GM21390 (cell line): ENCODE data around the gene PYHIN1.
"Not testable (repeated sequence)": the region's sequence is repeated elsewhere in the genome, so short reads cannot be mapped to it uniquely, and the experiment has no call there.

Experiments used
- ATAC-seq: cut with Tn5 transposase; IDR thresholded peaks from one replicate; pipeline ENCODE4 v1.9.1; 2021; ENCODE audit not compliant: unreplicated experiment

The PYHIN1 gene

GRCh38 chr1:158978730-158979129 is 47.4 kb downstream of the PYHIN1 start:
- ATAC-seq = no peak

DNA sequence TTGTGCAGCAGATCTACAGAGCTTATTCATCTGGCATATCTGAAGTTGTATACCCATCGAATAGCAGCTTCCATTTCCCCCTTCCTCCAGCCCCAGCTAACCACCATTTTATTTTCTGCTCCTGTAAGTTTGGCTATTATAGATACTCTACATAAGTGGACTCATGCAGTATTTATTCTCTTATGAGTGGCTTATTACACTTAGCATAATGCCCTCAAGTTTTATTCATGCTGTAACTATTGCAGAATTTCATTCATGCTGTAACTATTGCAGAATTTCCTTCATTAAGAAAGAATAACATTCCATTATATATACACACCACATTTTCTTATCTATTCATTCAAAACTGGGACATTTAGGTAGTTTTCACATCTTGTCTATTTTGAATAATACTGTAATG is 47.9 kb downstream of the PYHIN1 start:
- ATAC-seq = no peak

- no peak for ATAC-seq
Measured at GRCh38 chr1:158983235-158983634, 51.9 kb downstream of the PYHIN1 start.

DNA sequence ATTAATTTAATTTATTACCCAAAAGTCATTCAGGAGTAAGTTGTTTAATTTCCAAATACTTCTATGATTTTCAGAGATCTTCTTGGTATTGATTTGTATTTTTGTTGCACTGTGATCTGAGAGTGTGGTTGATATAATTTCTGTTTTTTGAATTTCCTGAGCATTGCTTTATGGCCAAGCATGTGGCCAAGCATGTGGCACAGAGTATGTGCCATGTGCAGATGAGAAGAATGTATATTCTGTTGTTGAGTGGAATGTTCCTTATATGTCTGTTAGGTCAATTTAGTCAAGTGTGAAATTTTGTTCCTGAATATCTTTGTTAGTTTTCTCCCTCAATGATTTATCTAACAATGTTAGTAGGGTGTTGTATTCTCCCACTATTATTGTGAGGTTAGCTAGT is 53.0 kb downstream of the PYHIN1 start:
- ATAC-seq = no peak

DNA sequence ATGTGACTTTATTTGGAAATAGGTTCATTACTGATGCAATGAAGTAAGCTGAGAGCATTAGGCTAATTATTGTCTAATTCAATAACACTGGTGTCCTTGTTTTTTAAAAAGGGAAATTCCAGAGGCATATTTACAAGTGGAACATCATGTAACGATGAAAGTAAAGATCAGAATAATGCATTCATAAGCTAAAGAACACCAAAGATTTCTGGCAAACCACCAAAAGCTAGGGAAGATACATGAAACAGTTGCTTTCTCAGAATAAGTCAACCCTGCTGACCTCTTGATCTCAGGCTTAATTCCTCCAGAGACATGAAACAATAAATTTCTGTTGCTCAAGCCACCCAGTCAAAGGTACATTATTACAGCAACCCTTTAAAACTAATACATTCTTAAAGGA is 58.1 kb downstream of the PYHIN1 start:
- no peak for ATAC-seq

GRCh38 chr1:158992787-158993312 is 61.5 kb downstream of the PYHIN1 start:
- ATAC-seq = no peak

- no peak for ATAC-seq
Measured at GRCh38 chr1:158996998-158997397, 65.6 kb downstream of the PYHIN1 start.

- no peak for ATAC-seq
Measured at GRCh38 chr1:158998037-158998780, 66.9 kb downstream of the PYHIN1 start.

DNA sequence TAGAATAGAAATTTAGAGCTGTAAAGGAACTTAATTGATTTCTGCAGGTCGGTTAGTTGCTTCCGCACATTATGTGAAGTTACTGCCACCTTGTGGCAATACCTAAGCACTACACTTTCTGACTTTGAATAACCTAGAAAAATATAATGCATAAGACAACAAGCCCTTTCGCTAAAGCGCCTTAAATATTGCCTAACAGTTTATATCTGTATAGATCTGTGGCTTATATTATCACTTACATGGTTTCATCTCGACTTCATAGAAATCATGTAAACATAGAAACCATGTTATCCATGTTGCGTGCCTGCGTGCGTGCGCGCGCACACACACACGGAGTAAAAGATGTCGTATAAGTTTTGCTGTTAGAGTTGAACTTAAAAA is 67.4 kb downstream of the PYHIN1 start:
- ATAC-seq = no peak

- ATAC-seq = no peak
Measured at GRCh38 chr1:158999316-159000069, 68.1 kb downstream of the PYHIN1 start.

GRCh38 chr1:159000070-159000409 is 68.7 kb downstream of the PYHIN1 start:
- ATAC-seq = no peak

DNA sequence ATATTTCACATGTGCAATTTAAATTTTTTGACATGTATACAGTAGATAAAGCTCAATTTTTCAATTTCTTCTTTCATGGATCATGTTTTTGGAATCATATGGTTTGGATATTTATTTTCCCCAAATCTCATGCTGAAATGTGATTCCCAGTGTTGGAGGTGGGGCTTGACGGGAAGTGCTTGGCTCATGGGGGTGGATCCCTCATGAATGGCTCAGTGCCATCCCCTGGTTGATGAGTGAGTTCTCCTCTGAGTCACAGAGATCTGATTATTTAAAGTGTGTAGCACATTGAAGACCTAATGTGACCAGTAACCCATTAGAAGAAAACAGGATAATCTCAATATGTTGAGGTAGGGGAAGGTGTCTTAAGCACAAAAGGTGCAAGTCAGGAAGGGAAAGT is 69.3 kb downstream of the PYHIN1 start:
- no peak for ATAC-seq

DNA sequence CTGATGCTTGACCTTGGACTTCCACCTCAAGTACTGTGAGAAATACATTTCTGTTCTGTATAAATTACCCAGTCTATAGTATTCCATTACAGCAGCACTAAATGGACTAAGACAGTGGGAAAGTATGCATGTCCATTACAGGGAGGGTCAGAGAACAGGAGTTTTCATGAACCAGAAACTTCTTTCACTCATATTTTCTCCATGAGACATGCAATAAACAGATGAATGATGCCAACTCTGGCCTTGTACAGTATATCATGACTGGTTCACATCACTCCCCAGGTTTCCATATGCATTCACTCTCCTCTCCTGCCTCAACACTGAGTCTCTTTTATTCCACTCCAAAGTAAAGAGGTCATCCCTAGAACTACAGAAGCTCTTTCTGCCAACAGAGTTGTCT is 73.8 kb downstream of the PYHIN1 start:
- no peak for ATAC-seq

DNA sequence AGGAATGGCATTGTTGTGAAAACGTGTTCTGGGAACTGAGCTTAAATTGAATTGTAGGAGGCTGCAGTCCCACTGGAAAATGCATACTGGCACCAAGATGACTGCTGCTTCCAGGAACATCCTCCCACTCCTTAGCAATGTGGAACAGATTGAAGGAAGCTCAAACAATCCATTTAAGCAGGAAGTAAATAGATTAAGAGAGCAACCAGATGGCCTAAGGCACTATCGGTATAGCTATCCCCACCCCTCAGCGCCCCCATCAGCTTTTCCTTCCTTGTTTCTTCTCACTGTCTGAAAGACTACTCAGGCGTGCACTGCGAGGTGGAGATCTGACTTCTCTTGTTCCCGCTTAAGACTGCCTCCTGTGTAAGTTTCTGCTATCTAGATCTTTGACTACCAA is 74.3 kb downstream of the PYHIN1 start:
- ATAC-seq = no peak

DNA sequence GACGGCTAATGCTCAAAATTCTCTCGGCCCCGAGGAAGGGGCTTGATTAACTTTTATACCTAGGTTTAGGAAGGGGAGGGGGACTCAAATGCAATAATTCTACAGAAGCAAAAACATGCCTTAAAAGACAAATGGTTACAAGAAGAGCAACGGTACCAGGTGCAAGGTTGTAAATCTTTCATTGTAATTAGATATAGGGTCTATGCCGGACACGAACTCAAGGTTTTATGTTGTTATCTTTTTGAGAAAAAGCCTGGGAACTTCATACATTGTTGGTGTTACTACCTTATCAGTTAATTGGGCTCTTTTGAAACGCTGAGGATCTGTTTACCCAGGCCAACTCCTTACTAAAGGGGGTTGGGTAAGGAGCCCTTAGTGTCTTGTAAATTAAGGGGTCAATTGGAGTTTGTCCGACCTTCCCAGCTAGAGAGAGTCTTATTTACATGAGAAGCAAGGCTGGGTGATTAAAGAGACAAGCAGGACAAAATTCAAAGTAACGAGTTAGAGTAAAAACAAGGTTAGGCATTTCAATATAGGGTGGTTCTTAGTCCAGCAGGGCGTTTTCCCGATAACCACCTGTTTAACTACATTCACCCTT is 75.0 kb downstream of the PYHIN1 start:
- not testable (repeated sequence) for ATAC-seq

GRCh38 chr1:159007726-159008125 is 76.4 kb downstream of the PYHIN1 start:
- no peak for ATAC-seq

DNA sequence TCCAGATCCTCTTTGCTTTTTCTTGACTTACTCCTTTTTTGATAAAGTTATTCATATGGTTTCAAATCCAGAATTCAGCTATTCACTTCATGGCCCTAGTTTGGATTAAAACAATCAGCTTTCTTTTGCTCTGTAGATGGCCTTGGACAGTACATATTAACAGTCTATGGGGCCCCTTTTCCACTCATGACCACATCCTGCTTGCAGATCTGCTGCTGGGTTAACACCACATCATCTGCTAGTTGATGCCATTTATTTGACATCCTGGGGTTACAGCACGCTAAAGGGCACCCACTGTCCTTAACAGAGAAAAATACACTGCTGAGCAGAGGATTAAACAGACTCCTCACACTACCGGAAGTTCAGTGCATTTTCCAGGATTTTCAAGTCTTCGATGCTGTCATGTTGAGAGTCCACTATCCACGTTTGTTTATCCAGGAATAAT is 77.4 kb downstream of the PYHIN1 start:
- peak; percentile 63 for ATAC-seq

DNA sequence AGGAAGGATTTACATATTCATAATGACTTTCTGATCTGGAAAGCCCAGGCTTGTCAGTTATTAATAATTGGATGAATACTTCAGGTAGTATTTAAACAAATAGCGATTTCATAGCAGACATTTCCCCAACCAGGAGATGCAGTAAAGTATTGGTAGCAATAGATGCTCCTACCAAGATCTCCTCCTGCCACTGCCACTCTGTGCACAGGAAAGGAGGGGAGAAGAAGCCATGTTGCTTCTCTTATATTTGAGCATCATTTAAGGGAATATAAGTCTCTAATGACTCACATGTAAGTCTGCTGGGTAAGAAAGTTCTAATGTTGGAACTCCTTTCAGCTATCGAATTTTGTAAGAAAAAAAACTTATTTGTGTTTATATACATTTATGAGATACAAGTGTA is 77.9 kb downstream of the PYHIN1 start:
- ATAC-seq = peak; percentile 22

DNA sequence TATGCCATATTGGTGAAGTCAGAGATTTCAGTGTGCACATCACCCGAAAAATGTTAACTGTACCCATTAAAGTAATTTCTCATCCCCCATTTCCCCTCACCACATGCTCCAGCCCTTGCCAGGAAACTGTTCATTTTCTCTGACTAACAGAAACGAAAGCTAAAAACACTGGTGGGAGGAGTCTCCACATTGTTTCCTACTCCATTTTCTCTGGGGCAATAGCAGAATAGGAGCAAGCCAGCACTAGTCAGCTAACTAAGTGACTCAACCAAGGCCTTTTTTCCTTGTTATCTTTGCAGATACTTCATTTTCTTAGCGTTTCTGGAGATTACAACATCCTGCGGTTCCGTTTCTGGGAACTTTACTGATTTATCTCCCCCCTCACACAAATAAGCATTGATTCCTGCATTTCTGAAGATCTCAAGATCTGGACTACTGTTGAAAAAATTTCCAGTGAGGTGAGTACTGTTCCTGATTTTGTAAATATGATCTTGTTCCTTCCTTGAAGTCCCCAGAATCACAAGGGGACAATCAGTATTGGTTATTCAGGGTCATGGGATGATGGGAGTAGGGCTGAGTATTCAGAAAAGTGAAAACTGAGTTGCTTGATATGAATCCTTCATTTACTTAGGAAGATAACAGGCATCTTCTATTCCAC is 78.5 kb downstream of the PYHIN1 start, which contains the start of gene IFI16:
Gene IFI16, plus strand, starts transcription at position 204 of the 658 bp plus-strand sequence. CDS start 4,774 bp downstream, outside the sequence.
- peak; percentile 62 for ATAC-seq

GRCh38 chr1:159010391-159010790 is 79.0 kb downstream of the PYHIN1 start:
- ATAC-seq = no peak

- ATAC-seq = not testable (repeated sequence)
Measured at GRCh38 chr1:159011001-159011400, 79.6 kb downstream of the PYHIN1 start.
